Measurements from ENCODE around the gene TMEM62. TPM values are rescaled to one million over a fixed set of nuclear protein-coding genes. Genes with fewer than 3 reads are reported as not detected.

Gene TMEM62
- total RNA-seq, 2 experiments from 2014 or later: 5.8 to 6.6 TPM

DNA sequence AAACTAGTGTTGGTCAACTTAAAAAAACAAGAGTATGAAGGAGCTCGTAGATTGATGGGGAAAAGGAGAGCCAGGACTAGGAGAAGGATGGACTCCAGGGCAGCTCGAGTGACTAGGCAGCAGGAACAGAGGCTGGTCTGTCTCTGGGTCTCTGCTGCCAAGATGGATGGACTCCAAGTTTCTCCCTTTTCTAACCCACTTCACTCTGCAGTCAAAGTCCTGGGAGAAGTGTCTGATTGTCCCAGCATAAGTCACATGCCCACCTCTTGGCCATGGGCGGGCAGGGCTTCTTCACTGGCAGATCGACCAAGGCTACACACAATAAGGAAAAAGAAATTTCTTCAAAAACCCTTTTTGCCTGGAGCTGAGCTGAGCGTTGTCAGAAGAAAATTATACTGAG, 96.6 kb downstream of the TMEM62 start:
- Mint-ChIP-seq H3K36me3 (ENCODE audit: low read depth) (no peaks in the 10 kb centered on the region), H3K27ac (no peak overlapping the region), H3K9me3 (no peaks in the 10 kb centered on the region), H3K27me3 (ENCODE audit: low read depth) (peaks cover 7% of the 10 kb centered on the region), H3K4me1 (ENCODE audit: low read depth) (peaks cover 5% of the 10 kb centered on the region), H3K4me3 (no peak overlapping the region)
- intact Hi-C loops (cut with micrococcal nuclease): no loop called here
- CTCF ChIA-PET: interaction anchor here (0.6 to 3.6 kb wide), 5 partner anchors 11 to 55 kb away, joined by 3 to 27 read pairs (median 4); no protein-coding TSS in a partner anchor
- DNase-seq: no peak

DNA sequence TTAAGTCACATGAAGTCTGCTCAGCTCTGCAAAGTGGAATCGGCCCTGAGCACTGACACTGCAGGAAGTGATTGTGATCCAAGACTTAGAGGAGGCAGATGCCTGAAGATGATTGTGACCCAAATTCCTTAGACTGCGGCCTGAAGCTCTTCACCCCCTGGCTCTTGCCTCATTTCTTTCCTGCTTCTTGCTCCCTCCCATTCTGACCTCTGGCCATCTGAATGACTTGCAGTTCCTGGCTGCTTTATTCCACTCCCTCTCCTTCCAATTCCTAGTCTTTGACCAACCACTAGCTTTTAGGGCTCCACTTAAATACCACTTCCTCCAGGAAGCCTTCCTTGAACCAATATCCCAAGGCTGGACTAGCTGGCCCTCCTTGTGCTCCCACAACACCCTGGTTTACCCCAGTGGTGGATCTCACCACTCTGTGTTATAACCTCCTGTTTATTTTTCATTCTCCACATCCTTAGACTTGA, 97.3 kb downstream of the TMEM62 start:
- no peak overlapping the region for H3K4me3 Mint-ChIP-seq
- H3K27ac Mint-ChIP-seq: no peak overlapping the region

DNA sequence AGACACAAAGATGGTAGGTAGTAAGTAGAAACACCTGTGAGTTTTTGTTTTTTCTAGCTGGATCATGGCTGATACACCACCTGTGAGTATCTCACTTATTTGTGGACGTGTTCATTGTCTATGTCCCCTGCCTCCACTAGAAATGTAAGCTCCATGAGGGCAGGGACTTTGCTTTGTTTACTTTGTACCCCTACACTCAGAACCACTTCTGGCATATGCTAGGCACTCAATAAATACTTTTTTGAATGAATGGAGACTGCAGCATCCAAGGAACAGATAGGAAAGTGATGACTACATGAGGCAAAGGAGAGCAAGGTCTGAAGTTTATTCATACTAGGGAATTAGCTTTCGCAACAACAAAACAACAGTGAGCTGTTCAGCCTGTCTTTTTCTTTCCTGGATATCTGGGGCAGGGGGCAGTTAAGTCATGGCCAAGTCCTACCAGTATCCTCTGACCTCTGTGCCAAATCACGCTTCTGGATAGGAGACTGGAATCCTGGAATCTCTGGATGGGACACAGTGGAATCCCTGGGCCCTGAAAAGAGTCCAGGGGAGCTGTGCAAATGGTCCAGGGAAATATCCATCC, 99.0 kb downstream of the TMEM62 start:
- Mint-ChIP-seq H3K27ac (no peak overlapping the region), H3K36me3 (ENCODE audit: low read depth) (no peaks in the 10 kb centered on the region), H3K4me1 (ENCODE audit: low read depth) (no peaks in the 10 kb centered on the region), H3K27me3 (ENCODE audit: low read depth) (peaks cover 4% of the 10 kb centered on the region), H3K4me3 (no peak overlapping the region), H3K9me3 (no peaks in the 10 kb centered on the region)
- no peak for DNase-seq
- intact Hi-C loops (cut with micrococcal nuclease): no loop called here
- CTCF ChIA-PET: interaction anchor here (2.0 kb wide), 1 partner anchor 53 kb away, joined by 8 read pairs; no protein-coding TSS in a partner anchor

More for the DNA sequence above, 97.3 kb downstream of the TMEM62 start:
- no peaks in the 10 kb centered on the region for H3K36me3 Mint-ChIP-seq (ENCODE audit: low read depth)
- DNase-seq: no peak
- intact Hi-C loops (cut with micrococcal nuclease): no loop called here
- peaks cover 4% of the 10 kb centered on the region for H3K27me3 Mint-ChIP-seq (ENCODE audit: low read depth)
- peaks cover 5% of the 10 kb centered on the region for H3K4me1 Mint-ChIP-seq (ENCODE audit: low read depth)
- CTCF ChIA-PET: interaction anchor here (0.6 to 3.6 kb wide), 3 partner anchors 16 to 54 kb away, joined by 4 to 27 read pairs (median 5); no protein-coding TSS in a partner anchor
- H3K9me3 Mint-ChIP-seq: no peaks in the 10 kb centered on the region

Other genes with a start within 250 kb of the TMEM62 start
- gene TTBK2, start 212.8 kb upstream of the TMEM62 start, total RNA-seq: 10 to 100 TPM; 13.5 to 15.7 TPM
- gene UBR1, start 27.5 kb upstream of the TMEM62 start, total RNA-seq: 10 to 100 TPM; 25.2 to 25.9 TPM
- 10 to 100 TPM; 54.6 to 62.1 TPM for gene CCNDBP1, start 51.8 kb downstream of the TMEM62 start, total RNA-seq
- not detected for gene EPB42, start 87.4 kb downstream of the TMEM62 start, total RNA-seq
- not detected for gene TGM5, start 133.3 kb downstream of the TMEM62 start, total RNA-seq
- gene TGM7, start 168.7 kb downstream of the TMEM62 start, total RNA-seq: not detected
- 1 to 10 TPM; 4.2 to 4.3 TPM for gene LCMT2, start 197.0 kb downstream of the TMEM62 start, total RNA-seq
- gene ZSCAN29, start 237.5 kb downstream of the TMEM62 start, total RNA-seq: 10 to 100 TPM; 13.6 to 13.9 TPM
- 10 to 100 TPM; 34.5 to 35.3 TPM for gene TUBGCP4, start 237.5 kb downstream of the TMEM62 start, total RNA-seq